HUES48 (cell line): ENCODE data around the gene YJU2.
"Not testable (repeated sequence)": the region's sequence is repeated elsewhere in the genome, so short reads cannot be mapped to it uniquely, and the experiment has no call there.

Source experiments
- H3K27ac ChIP-seq: one replicate; pipeline ENCODE4 v1.7.0; 2013; ENCODE audit warnings: low read depth, low read length, inconsistent platforms
- H3K27me3 ChIP-seq: 2 replicates; pipeline ENCODE4 v1.6.1; 2013; ENCODE audit warnings: mild to moderate bottlenecking, low read length; ENCODE audit not compliant: control insufficient read depth, insufficient read depth
- H3K36me3 ChIP-seq: 2 replicates; pipeline ENCODE4 v1.6.1; 2013; ENCODE audit warnings: low read length; ENCODE audit not compliant: control insufficient read depth, insufficient read depth
- H3K4me1 ChIP-seq: 2 replicates; pipeline ENCODE4 v1.6.1; 2013; ENCODE audit warnings: mild to moderate bottlenecking, low read length; ENCODE audit not compliant: control insufficient read depth, insufficient read depth
- H3K4me3 ChIP-seq: 2 replicates; pipeline ENCODE4 v1.5.1; 2013; ENCODE audit warnings: mild to moderate bottlenecking, low read depth, low read length
- H3K9ac ChIP-seq: 2 replicates; pipeline ENCODE4 v1.6.1; 2013; ENCODE audit warnings: mild to moderate bottlenecking, low read depth, low read length, moderate library complexity
- H3K9me3 ChIP-seq: 2 replicates; pipeline ENCODE4 v1.6.1; 2013; ENCODE audit warnings: low read length; ENCODE audit not compliant: control insufficient read depth, insufficient read depth

The YJU2 gene

GRCh38 chr19:4210166-4210731, 36.6 kb upstream of the YJU2 start:
- Histone ChIP-seq H3K36me3 (peaks cover 6% of the 10 kb centered on the region; the same call in 1 of the 2 replicates), H3K9me3 (no peaks in the 10 kb centered on the region), H3K4me3 (no peak overlapping the region), H3K9ac (no peak overlapping the region), H3K4me1 (0 out of 2 replicates have a peak, but pooled peaks cover 3% of the 10 kb centered on the region), H3K27ac (no peak overlapping the region), H3K27me3 (no peaks in the 10 kb centered on the region)

DNA sequence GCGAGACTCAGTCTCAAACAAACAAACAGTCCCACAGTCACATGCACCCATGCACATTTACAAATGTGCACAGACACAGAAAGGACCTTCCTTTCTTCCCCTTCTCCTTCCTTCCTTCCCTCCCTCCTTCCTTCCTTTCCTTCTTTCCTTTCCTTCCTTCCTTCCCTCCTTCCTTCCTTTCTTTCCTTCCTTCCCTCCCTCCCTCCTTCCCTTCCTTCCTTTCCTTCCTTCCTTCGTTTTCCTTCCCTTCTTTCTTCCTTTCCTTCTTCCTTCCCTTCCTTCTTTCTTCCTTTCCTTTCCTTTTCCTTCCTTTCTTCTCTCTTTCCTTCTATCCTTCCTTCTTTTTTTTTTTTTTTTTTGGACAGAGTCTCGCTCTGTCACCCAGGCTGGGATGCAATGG, 33.8 kb upstream of the YJU2 start:
- no peaks in the 10 kb centered on the region for H3K27me3 ChIP-seq
- no peak overlapping the region for H3K4me3 ChIP-seq
- no peaks in the 10 kb centered on the region for H3K9me3 ChIP-seq
- no peak overlapping the region for H3K9ac ChIP-seq
- H3K4me1 ChIP-seq: 0 out of 2 replicates have a peak, but pooled peaks cover 3% of the 10 kb centered on the region
- H3K27ac ChIP-seq: no peak overlapping the region
- peaks cover 6% of the 10 kb centered on the region; the same call in 1 of the 2 replicates for H3K36me3 ChIP-seq

DNA sequence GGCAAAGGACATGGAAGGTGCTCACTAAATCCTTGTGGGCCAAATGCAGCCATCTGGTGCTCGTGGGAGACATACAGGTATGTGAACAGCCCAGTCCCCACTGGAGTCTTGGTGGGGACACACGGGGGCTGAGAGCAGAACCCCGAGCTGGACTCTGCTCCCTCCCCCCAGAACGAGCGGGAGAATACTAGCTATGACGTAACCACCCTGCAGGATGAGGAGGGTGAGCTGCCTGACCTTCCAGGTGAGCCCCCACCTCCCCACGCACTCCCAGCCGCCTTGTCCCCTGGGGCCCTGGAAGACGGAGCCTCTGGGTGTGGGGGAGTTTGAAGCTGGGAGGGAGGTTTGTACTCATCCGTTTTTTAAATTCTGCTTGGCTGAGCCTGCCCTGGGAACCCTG, 31.1 kb upstream of the YJU2 start:
- Histone ChIP-seq H3K9me3 (no peaks in the 10 kb centered on the region), H3K27ac (no peak overlapping the region), H3K36me3 (peaks cover 7% of the 10 kb centered on the region; the same call in 1 of the 2 replicates), H3K9ac (no peak overlapping the region), H3K4me1 (no peaks in the 10 kb centered on the region), H3K27me3 (no peaks in the 10 kb centered on the region), H3K4me3 (no peak overlapping the region)

DNA sequence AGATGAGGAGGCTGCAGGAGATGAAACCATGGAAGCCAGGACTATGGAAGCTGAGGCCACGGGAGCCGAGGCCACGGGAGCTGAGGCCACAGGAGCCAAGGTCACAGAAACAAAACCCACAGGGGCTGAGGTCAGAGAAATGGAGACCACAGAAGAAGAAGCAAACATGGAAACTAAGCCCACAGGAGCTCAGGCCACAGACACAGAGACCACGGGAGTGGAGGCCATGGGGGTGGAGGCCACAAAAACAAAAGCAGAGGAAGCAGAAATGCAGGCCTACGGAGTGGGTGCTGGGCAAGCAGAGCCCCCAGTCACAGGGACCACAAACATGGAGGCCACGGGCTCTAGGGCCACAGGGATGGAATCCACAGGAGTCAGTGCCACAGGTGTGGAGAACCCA, 30.0 kb upstream of the YJU2 start:
- Histone ChIP-seq H3K4me3 (no peak overlapping the region), H3K9me3 (no peaks in the 10 kb centered on the region), H3K27me3 (no peaks in the 10 kb centered on the region)

DNA sequence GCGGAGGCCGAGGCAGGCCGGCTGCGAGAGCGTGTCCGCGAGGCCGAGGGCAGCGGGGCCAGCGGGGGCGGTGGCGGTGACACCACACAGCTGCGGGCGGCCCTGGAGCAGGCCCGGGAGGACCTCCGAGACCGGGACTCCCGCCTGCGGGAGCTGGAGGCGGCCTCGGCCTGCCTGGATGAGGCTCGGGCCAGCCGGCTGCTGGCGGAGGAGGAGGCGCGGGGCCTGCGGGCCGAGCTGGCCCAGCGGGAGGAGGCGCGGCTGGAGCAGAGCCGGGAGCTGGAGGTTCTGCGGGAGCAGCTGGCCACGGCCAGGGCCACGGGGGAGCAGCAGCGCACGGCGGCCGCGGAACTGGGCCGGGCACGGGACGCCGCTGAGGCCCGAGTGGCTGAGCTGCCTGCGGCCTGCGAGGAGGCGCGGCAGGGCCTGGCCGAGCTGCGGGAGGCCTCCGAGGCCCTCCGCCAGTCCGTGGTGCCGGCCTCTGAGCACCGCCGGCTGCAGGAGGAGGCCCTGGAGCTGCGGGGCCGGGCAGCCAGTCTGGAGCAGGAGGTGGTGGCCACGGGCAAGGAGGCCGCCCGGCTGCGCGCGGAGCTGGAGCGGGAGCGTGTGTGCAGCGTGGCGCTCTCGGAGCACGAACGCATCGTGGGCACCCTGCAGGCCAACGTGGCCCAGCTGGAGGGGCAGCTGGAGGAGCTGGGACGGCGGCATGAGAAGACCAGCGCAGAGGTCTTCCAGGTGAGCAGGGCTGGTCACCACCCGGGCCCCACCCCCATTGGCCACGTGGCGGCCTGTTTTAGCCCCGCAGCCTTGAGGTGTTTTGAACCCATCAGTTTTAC, 29.2 kb upstream of the YJU2 start:
- H3K9me3 ChIP-seq: no peaks in the 10 kb centered on the region
- H3K4me1 ChIP-seq: no peaks in the 10 kb centered on the region
- no peak overlapping the region for H3K4me3 ChIP-seq
- no peaks in the 10 kb centered on the region for H3K27me3 ChIP-seq
- H3K9ac ChIP-seq: no peak overlapping the region
- H3K36me3 ChIP-seq: peaks cover 13% of the 10 kb centered on the region; the same call in 1 of the 2 replicates
- no peak overlapping the region for H3K27ac ChIP-seq

More for the DNA sequence above, 30.0 kb upstream of the YJU2 start:
- Histone ChIP-seq H3K9ac (no peak overlapping the region), H3K4me1 (no peaks in the 10 kb centered on the region), H3K27ac (no peak overlapping the region), H3K36me3 (peaks cover 13% of the 10 kb centered on the region; the same call in 1 of the 2 replicates)

GRCh38 chr19:4218523-4218922, 28.4 kb upstream of the YJU2 start:
- H3K27ac ChIP-seq, H3K4me3 ChIP-seq, H3K27me3 ChIP-seq, H3K4me1 ChIP-seq, H3K9ac ChIP-seq, H3K9me3 ChIP-seq: not testable (repeated sequence)
- H3K36me3 ChIP-seq: peaks cover 13% of the 10 kb centered on the region; the same call in 1 of the 2 replicates

DNA sequence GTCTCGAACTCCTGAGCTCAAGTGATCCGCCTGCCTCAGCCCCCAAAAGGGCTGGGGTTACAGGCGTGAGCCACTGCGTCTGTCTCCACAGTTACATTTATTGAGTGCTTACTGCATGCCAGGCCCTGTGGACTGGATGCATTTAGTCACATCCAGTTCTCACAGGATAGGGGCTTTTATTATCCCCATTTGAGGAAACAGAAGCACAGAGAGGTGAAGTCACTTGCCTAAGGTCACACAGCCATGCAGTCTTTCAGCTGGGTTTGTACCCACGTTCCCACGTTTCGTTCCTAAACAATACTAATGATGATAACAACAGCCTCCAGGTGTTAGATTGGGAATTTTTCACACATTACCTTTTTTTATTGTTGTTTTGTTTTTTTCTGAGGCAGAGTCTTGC, 26.7 kb upstream of the YJU2 start:
- Histone ChIP-seq H3K4me1 (no peaks in the 10 kb centered on the region), H3K36me3 (peaks cover 15% of the 10 kb centered on the region; the same call in 1 of the 2 replicates), H3K27me3 (no peaks in the 10 kb centered on the region), H3K27ac (no peak overlapping the region), H3K9ac (no peak overlapping the region), H3K4me3 (no peak overlapping the region), H3K9me3 (no peaks in the 10 kb centered on the region)

DNA sequence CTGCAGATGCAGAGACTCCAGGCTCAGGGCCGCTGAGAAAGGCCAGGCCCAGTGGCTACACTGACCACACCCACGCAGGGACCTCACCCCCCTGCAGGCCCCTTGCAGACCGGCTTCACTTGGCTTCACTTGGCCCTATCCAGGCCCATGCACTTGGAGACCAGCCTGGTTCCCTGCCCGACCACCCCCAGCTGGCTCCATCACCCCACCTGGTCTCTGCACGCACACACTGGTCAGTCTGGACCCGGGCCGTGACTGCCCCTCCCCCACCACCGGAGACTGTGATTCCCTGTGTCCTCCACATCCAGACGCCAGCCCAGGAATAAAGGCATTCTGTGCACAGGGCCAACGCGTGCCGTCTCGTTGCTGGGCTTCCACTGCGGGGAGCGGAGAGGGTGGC, 22.4 kb upstream of the YJU2 start:
- no peak overlapping the region for H3K9ac ChIP-seq
- H3K27ac ChIP-seq: no peak overlapping the region
- no peak overlapping the region for H3K4me3 ChIP-seq
- no peaks in the 10 kb centered on the region for H3K9me3 ChIP-seq
- peaks cover 6% of the 10 kb centered on the region; the same call in 1 of the 2 replicates for H3K27me3 ChIP-seq
- H3K4me1 ChIP-seq: no peaks in the 10 kb centered on the region; the same call in 1 of the 2 replicates
- peaks cover 15% of the 10 kb centered on the region; the same call in 1 of the 2 replicates for H3K36me3 ChIP-seq

DNA sequence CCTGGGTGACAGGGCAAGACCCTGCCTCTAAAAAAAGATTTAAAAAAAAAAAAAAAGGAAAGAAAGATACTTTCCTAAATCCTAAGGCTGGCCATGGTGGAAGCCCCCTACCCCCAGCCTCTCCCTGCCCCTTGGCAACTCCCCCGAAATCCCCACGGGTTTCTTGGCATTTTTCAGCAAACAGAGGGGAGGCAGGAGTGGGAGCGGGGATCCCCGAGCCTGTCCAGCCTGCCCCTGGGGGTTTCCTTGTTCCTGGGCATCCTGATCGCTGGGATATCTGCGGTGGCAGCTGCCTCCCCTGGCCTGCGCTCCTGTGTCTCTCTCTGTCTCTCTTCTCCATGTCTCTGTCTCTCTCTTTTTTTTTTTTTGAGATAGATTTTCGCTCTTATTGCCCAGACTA, 21.0 kb upstream of the YJU2 start:
- H3K36me3 ChIP-seq: peaks cover 11% of the 10 kb centered on the region; the same call in 1 of the 2 replicates
- H3K9me3 ChIP-seq: no peaks in the 10 kb centered on the region
- H3K4me1 ChIP-seq: no peaks in the 10 kb centered on the region; the same call in 1 of the 2 replicates
- H3K27ac ChIP-seq: no peak overlapping the region
- H3K9ac ChIP-seq: no peak overlapping the region
- peaks cover 6% of the 10 kb centered on the region; the same call in 1 of the 2 replicates for H3K27me3 ChIP-seq
- H3K4me3 ChIP-seq: no peak overlapping the region

GRCh38 chr19:4227771-4228170, 19.1 kb upstream of the YJU2 start:
- H3K27me3 ChIP-seq: peaks cover 6% of the 10 kb centered on the region; the same call in 1 of the 2 replicates
- H3K27ac ChIP-seq: no peak overlapping the region
- no peak overlapping the region for H3K4me3 ChIP-seq
- H3K4me1 ChIP-seq: no peaks in the 10 kb centered on the region; the same call in 1 of the 2 replicates
- no peaks in the 10 kb centered on the region for H3K9me3 ChIP-seq
- H3K9ac ChIP-seq: no peak overlapping the region
- peaks cover 5% of the 10 kb centered on the region; the same call in 1 of the 2 replicates for H3K36me3 ChIP-seq

GRCh38 chr19:4228765-4229178, 18.1 kb upstream of the YJU2 start:
- Histone ChIP-seq H3K9ac (no peak overlapping the region), H3K36me3 (peaks cover 5% of the 10 kb centered on the region; the same call in 1 of the 2 replicates), H3K4me3 (no peak overlapping the region), H3K27me3 (peaks cover 6% of the 10 kb centered on the region; the same call in 1 of the 2 replicates), H3K4me1 (no peaks in the 10 kb centered on the region; the same call in 1 of the 2 replicates), H3K9me3 (no peaks in the 10 kb centered on the region), H3K27ac (no peak overlapping the region)
